ENCODE results near the gene TRNAU1AP. TPM values are rescaled to one million over a fixed set of nuclear protein-coding genes. Genes with fewer than 3 reads are reported as not detected.

The TRNAU1AP gene
- 10 to 100 TPM; 31.2 to 42.7 (median 37.8) TPM for polyA plus RNA-seq

DNA sequence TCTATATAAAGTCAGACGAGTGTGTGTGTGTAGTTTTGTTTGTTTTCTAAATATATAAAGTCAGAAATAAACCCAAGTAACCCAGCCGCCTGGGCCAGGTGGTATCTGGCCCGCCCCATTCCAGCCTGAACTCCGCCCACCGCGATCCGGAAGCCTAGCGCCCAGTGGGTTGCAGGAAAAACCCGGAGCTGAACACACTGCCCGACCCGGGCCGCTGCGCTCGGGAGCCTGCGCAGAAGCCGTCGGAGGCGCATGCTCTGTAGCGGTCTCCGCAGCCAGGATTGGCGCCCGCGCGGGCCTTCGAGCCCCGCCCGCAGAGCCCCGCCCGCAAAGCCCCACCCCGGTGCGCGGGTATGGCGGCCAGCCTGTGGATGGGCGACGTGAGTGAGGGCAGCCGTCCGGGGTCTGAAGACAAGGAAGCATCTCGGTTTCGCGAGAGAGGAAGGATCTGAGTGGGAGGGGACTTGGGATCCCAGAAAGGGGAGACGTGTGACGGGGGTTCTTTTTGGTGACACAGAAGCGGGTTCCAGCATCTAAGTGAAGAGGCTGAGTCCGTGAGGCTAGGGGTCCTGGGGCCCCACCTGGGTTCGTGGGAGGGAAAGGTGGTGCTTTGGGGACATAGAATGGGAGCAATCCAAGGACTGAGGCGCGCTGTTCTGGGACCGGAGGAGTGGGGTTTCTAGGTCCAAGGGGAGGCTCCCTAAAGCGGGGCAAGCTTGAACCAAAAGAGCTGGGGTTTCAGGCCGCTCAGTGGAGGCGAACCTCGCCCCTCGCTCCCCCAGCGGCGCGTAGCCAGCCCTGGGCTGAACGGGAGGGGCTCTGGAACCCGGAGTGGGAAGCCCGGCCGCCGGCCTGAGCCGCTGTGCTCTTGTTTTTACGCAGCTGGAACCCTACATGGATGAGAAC lies at the start of gene TRNAU1AP:
Gene TRNAU1AP (plus strand): TSS at position 328 of the 906 bp plus-strand sequence. CDS start 26 bp downstream, at position 354.
- Mint-ChIP-seq H3K36me3 (peaks cover 0 to 7% (median 3%) of the 10 kb centered on the region in 3 donors), H3K4me1 (peaks cover 17 to 32% of the 10 kb centered on the region in 2 donors), H3K4me3 (peak within 1 kb of the TSS; percentile 98 to 99 (median 99)), H3K27ac (peak within 1 kb of the TSS; percentile 94 to 99 (median 97)), H3K27me3 (ENCODE audit: low read depth in 3 of 3) (peaks cover 0 to 7% (median 6%) of the 10 kb centered on the region in 3 donors), H3K9me3 (no peaks in the 10 kb centered on the region)
- peak; percentile 96 to 97 (median 97) for DNase-seq

DNA sequence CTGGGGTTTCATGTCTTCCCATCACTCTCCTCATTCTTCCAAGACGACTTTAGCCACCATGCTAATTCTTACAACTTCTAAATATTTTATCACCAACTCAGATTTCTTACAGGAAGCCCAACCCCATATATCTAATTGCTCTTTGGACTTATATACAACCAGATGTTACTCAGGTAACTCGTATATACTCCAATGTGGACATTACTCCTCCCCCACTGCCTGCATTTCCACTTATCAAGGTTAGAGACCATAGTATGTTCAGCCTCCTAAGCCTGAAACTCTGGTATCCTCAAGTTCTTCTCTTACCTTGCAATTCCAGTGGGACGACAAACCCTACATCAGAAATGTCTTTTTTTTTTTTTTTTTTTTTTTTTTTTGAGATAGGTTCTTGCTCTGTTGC lies 49.8 kb upstream of the TRNAU1AP start:
- no peak overlapping the region for H3K4me3 Mint-ChIP-seq
- no peaks in the 10 kb centered on the region for H3K9me3 Mint-ChIP-seq
- peaks cover 0 to 9% (median 5%) of the 10 kb centered on the region in 3 donors for H3K36me3 Mint-ChIP-seq
- peaks cover 27 to 31% of the 10 kb centered on the region in 2 donors for H3K4me1 Mint-ChIP-seq
- peak overlapping the region in 1 of 6 donors; percentile 7 for H3K27ac Mint-ChIP-seq
- DNase-seq: no peak
- peaks cover 3 to 22% (median 15%) of the 10 kb centered on the region in 3 donors for H3K27me3 Mint-ChIP-seq (ENCODE audit: low read depth in 3 of 3)

DNA sequence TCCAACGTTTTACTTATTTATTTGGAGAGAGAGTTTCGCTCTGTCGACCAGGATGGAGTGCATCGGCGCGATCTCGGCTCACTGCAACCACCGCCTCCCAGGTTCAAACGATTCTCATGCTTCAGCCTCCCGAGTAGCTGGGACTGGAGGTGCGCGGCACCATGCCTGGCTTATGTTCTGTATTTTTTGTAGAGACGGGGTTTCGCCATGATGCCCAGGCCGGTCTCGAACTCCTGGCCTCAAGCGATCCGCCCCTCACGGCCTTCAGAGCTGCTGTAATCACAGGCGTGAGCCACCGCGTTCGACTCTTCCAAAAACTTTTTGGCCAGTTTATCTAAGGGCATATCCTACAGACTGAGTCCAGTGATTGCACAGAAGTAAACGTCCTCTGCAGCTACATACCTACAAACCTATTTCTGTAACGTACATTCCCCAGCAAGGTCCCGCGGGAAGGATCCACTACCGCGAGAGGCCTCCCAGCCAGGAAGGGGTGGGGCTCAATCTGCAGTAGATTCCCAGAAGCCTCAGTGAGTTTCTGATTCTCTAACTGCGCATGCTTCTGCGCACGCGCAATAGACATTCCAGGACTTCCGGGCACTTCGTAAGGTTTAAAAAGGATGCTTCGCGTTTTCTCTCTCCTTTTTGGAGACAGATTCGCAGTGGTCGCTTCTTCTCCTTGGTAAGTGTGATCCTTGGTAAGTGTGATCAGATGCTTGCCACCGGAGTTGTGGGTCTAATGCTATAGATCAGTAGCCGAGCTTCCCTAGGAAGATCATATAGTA lies 47.3 kb upstream of the TRNAU1AP start, which contains the start of gene RCC1:
Gene RCC1 (plus strand): TSS at position 638 of the 782 bp plus-strand sequence. CDS start 23,824 bp downstream, outside the sequence.
- Mint-ChIP-seq H3K36me3 (peaks cover 4 to 26% (median 18%) of the 10 kb centered on the region in 3 donors), H3K9me3 (no peaks in the 10 kb centered on the region), H3K4me3 (peak within 1 kb of the TSS; percentile 96 to 100 (median 97)), H3K27ac (peak within 1 kb of the TSS; percentile 93 to 98 (median 96)), H3K4me1 (peaks cover 50 to 56% of the 10 kb centered on the region in 2 donors), H3K27me3 (ENCODE audit: low read depth in 3 of 3) (peaks cover 4 to 26% (median 15%) of the 10 kb centered on the region in 3 donors)
- peak; percentile 95 to 96 (median 96) for DNase-seq

DNA sequence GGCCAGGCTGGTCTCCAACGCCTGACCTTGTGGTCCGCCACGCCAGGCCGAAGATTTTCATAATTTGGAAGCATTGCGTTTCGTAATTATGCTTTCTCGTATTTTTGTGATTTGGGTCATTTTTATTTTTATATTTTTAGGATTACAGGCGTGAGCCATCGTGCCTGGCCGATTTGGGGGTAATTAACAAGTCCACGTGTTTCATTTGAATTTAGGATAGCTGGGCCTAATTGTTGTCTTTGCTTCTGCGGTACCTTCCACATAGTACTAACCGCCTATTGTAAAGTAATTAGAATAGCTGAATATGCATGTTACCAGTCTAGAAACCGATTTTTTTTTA lies 46.0 kb upstream of the TRNAU1AP start:
- Mint-ChIP-seq H3K9me3 (no peaks in the 10 kb centered on the region), H3K27me3 (ENCODE audit: low read depth in 3 of 3) (peaks cover 4 to 27% (median 15%) of the 10 kb centered on the region in 3 donors), H3K27ac (peak overlapping the region; percentile 93 to 98 (median 96)), H3K4me3 (peak overlapping the region; percentile 96 to 100 (median 97)), H3K4me1 (peaks cover 57 to 64% of the 10 kb centered on the region in 2 donors), H3K36me3 (peaks cover 4 to 30% (median 24%) of the 10 kb centered on the region in 3 donors)
- no peak for DNase-seq

DNA sequence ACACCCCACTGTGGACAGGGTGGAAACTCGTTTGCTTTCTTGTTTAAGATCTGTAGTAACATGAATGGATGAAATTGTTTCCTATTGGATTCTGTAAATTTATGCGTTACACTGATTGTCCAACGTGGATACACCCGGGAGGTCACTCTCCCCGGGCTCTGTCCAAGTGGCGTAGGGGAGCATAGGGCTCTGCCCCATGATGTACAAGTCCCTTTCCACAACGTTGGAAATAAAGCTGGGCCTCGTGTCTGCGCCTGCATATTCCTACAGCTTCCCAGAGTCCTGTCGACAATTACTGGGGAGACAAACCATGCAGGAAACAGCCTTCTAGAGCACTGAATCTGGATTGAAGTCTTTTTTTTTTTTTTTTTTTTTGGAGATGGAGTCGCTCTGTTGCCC lies 45.6 kb upstream of the TRNAU1AP start:
- peak overlapping the region; percentile 96 to 100 (median 97) for H3K4me3 Mint-ChIP-seq
- peaks cover 59 to 67% of the 10 kb centered on the region in 2 donors for H3K4me1 Mint-ChIP-seq
- no peak for DNase-seq
- peak overlapping the region; percentile 93 to 98 (median 96) for H3K27ac Mint-ChIP-seq
- H3K27me3 Mint-ChIP-seq (ENCODE audit: low read depth in 3 of 3): peaks cover 4 to 31% (median 15%) of the 10 kb centered on the region in 3 donors
- H3K36me3 Mint-ChIP-seq: peaks cover 6 to 32% (median 27%) of the 10 kb centered on the region in 3 donors
- H3K9me3 Mint-ChIP-seq: no peaks in the 10 kb centered on the region

DNA sequence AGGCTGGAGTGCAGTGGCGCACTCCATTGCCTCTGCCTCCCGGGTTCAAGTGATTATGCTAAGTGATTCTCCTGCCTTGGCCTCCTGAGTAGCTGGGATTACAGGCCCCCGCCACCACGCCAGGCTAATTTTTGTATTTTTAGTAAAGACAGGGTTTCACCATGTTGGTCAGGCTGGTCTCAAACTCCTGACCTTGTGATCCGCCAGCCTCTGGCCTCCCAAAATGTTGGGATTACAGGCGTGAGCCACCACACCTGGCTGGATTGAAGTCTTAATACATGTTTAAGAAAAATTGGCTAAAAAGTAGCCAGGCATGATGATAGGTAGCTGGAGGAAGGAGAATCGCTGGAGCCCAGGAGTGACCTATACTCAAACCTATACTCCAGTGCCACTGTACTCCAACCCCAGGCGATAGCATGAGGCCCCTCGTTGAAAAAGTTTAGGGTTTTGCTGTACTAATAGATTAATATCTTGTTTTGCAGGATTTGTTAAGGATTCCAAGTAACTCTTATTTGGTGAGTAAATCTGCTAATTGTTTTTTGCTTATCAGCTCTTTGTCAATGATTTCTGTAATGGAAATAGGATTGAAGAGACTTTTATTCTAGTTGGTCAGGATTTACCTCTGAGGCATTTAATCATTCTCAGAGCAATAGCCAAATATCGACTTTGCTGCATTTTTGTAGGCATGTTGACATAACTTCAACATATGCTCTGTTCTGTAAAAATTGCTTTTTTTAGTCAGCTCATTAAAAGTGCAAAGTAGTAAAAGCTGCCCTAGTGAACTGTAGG lies 45.0 kb upstream of the TRNAU1AP start:
- peak overlapping the region; percentile 75 to 98 (median 94) for H3K27ac Mint-ChIP-seq
- peak overlapping the region; percentile 96 to 100 (median 97) for H3K4me3 Mint-ChIP-seq
- H3K27me3 Mint-ChIP-seq (ENCODE audit: low read depth in 3 of 3): peaks cover 4 to 31% (median 15%) of the 10 kb centered on the region in 3 donors
- no peak for DNase-seq
- no peaks in the 10 kb centered on the region for H3K9me3 Mint-ChIP-seq
- peaks cover 12 to 38% (median 32%) of the 10 kb centered on the region in 3 donors for H3K36me3 Mint-ChIP-seq
- peaks cover 65 to 73% of the 10 kb centered on the region in 2 donors for H3K4me1 Mint-ChIP-seq

DNA sequence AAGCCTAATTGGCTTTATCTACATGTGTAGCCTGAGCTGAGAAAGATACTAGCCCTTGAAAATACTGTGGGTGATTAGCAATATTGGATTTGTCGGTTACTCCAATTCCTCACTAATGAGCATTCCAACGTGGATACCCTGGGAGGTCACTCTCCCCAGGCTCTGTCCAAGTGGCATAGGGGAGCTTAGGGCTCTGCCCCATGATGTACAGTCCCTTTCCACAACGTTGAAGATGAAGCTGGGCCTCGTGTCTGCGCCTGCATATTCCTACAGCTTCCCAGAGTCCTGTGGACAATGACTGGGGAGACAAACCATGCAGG lies 44.5 kb upstream of the TRNAU1AP start:
- DNase-seq: no peak
- peaks cover 12 to 38% (median 32%) of the 10 kb centered on the region in 3 donors for H3K36me3 Mint-ChIP-seq
- peaks cover 4 to 31% (median 15%) of the 10 kb centered on the region in 3 donors for H3K27me3 Mint-ChIP-seq (ENCODE audit: low read depth in 3 of 3)
- peak overlapping the region; percentile 96 to 100 (median 97) for H3K4me3 Mint-ChIP-seq
- H3K27ac Mint-ChIP-seq: peak overlapping the region; percentile 75 to 97 (median 93)
- no peaks in the 10 kb centered on the region for H3K9me3 Mint-ChIP-seq
- peaks cover 66 to 74% of the 10 kb centered on the region in 2 donors for H3K4me1 Mint-ChIP-seq

DNA sequence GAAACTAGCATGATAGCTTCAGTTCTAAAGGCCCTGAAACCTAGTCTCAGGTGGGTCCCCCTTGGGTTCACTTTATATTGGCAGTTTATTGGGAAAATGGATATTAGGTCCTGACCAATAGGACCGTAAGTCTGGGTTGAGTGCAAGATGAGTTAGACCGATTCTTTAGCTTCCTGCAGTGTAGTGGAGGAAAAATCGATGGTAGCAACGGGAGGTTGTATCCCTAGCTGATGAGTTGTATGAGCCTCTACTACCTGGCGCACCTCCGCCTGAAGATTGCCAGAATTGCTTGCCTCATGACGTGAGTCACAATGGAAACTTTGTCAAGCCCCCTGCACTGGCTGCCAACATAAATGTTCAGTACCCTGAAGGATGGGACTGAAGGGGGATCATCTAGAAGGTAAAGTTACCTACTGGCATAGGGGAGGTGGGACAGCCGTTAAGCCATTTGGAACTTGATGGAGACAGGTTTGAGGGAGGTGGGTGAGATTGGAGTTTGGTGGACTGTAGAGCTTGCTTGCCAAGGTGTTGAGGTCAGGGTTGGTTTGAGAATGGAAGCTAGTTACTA lies 43.1 kb upstream of the TRNAU1AP start:
- peaks cover 12 to 38% (median 35%) of the 10 kb centered on the region in 3 donors for H3K36me3 Mint-ChIP-seq
- H3K9me3 Mint-ChIP-seq: no peaks in the 10 kb centered on the region
- H3K27ac Mint-ChIP-seq: peak overlapping the region; percentile 35 to 93 (median 76)
- H3K4me1 Mint-ChIP-seq: peaks cover 67 to 74% of the 10 kb centered on the region in 2 donors
- no peak for DNase-seq
- peaks cover 4 to 31% (median 15%) of the 10 kb centered on the region in 3 donors for H3K27me3 Mint-ChIP-seq (ENCODE audit: low read depth in 3 of 3)
- peak overlapping the region; percentile 15 to 100 (median 52) for H3K4me3 Mint-ChIP-seq

DNA sequence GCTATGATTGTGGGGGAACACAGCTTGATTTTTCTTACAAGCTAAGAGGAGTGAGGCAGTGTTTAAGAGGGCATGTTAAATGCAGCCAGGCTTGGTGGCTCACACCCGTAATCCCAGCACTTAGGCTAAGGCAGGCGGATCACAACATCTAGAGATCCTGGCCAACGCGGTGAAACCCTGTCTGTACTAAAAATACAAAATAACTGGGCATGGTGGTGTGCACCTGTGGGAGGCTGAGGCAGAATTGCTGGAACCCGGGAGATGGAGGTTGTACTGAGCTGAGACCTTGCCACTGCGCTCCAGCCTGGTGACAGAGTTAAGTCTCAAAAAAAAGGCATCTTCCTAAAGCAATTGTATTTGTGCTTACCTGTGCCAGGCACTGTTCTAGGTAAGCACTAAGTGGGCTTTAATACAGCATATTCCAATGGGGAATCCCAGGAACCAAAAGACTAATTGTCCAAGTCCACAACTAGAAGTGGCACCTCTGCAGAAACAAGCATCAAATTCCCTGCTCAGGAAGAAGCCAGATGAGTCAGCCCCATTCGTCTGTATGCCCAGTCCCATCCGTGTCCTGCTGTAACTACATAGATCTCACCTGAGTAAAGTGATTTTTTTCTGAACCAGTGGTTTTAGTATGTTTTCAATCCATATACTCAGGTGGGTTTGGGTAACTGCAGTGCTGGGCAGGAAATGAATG lies 42.5 kb upstream of the TRNAU1AP start:
- no peak for DNase-seq
- peak overlapping the region; percentile 35 to 93 (median 78) for H3K27ac Mint-ChIP-seq
- H3K27me3 Mint-ChIP-seq (ENCODE audit: low read depth in 3 of 3): peaks cover 4 to 29% (median 15%) of the 10 kb centered on the region in 3 donors
- peak overlapping the region in 4 of 5 donors; percentile 15 to 100 (median 38) for H3K4me3 Mint-ChIP-seq
- peaks cover 65 to 68% of the 10 kb centered on the region in 2 donors for H3K4me1 Mint-ChIP-seq
- H3K36me3 Mint-ChIP-seq: peaks cover 12 to 38% (median 36%) of the 10 kb centered on the region in 3 donors
- no peaks in the 10 kb centered on the region for H3K9me3 Mint-ChIP-seq

DNA sequence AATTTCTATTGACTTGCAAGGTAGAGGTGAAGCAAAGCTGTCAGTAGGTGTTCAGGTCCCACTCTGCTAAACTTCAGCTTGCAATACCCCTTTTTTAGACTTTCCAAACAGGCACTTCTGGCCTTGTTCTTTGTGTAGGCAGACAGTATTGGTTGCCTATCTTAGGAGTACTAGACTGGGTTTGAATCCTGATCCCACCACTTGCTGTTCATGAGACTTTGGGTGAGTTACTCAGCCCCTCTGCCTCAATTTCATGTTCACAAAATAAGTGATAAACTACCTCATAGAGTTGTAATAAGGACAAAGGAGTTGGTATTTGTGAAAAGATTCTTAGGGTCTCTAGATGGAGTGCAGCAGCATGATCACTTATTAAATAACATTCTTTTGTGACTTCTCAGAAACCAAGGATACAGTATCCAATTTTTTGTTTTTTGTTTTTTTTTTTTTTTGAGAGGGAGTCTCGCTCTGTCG lies 41.9 kb upstream of the TRNAU1AP start:
- Mint-ChIP-seq H3K4me1 (peaks cover 60 to 62% of the 10 kb centered on the region in 2 donors), H3K27ac (peak overlapping the region; percentile 11 to 93 (median 77)), H3K36me3 (peaks cover 12 to 36% (median 32%) of the 10 kb centered on the region in 3 donors), H3K4me3 (peak overlapping the region in 2 of 5 donors; percentile 44 to 100), H3K9me3 (no peaks in the 10 kb centered on the region), H3K27me3 (ENCODE audit: low read depth in 3 of 3) (peaks cover 1 to 23% (median 10%) of the 10 kb centered on the region in 3 donors)
- no peak for DNase-seq

DNA sequence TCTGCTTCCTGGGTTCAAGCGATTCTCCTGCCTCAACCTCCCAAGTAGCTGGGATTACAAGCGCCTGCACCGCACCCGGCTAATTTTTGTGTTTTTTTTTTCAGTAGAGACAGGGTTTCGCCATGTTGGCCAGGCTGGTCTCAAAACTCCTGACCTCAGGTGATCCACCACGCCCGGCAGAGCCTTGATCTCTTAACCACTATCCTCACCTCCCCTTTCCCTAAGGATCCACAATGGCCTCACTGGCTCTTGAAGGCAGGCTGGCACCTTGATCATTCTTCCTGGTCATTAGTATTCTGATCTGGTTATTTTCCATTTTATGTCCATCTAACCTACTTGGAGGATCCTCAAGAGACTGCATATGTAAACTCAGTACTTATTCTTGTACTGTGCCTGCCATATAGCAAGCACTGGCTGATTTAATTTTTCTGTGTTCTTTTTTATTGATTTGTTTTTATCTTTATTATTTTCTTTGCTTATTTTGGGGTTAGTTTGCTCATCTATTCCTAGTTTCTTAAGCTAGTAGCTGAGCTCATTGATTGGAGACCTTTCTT lies 40.8 kb upstream of the TRNAU1AP start:
- Mint-ChIP-seq H3K4me1 (peaks cover 52 to 58% of the 10 kb centered on the region in 2 donors), H3K4me3 (peak overlapping the region; percentile 14 to 74 (median 40)), H3K27ac (peak overlapping the region; percentile 13 to 89 (median 77)), H3K9me3 (no peaks in the 10 kb centered on the region), H3K27me3 (ENCODE audit: low read depth in 3 of 3) (peaks cover 0 to 13% (median 1%) of the 10 kb centered on the region in 3 donors), H3K36me3 (peaks cover 12 to 36% (median 32%) of the 10 kb centered on the region in 3 donors)
- DNase-seq: no peak

Data from immature natural killer cell (primary cell).